Mesenchymal stem cell (in vitro differentiated cells and primary cell): ENCODE results near the gene MCM3AP.

ENCODE experiments used
- DNase-seq: peaks from one replicate; pipeline ENCODE4 v3.0.0-alpha.2; 2013
- H2AFZ ChIP-seq: one replicate; pipeline ENCODE4 v1.6.1; 2013; ENCODE audit warnings: low read depth, mild to moderate bottlenecking, control low read depth, inconsistent platforms, low read length, moderate library complexity
- H2AK5ac ChIP-seq: 2 replicates; pipeline ENCODE4 v1.6.1; 2013; ENCODE audit warnings: low read length, moderate library complexity, mild to moderate bottlenecking, inconsistent platforms; ENCODE audit not compliant: severe bottlenecking
- H2BK120ac ChIP-seq: one replicate; pipeline ENCODE4 v1.6.1; 2013; ENCODE audit warnings: low read depth, mild to moderate bottlenecking, inconsistent platforms, low read length, moderate library complexity
- H2BK12ac ChIP-seq, 2 experiments: one replicate each; pipeline ENCODE4 v1.6.1; 2013; ENCODE audit warnings: inconsistent platforms in 2 of 2, low read length in 2 of 2, mild to moderate bottlenecking in 2 of 2, moderate library complexity in 2 of 2, control low read depth in 1 of 2
- H2BK15ac ChIP-seq: one replicate; pipeline ENCODE4 v1.6.1; 2013; ENCODE audit warnings: mild to moderate bottlenecking, low read depth, inconsistent platforms; ENCODE audit not compliant: poor library complexity, severe bottlenecking
- H2BK5ac ChIP-seq: 2 replicates; pipeline ENCODE4 v1.6.1; 2013; ENCODE audit warnings: low read depth, mild to moderate bottlenecking, low read length, control low read depth, inconsistent platforms; ENCODE audit not compliant: poor library complexity, severe bottlenecking
- H3K14ac ChIP-seq, 2 experiments: one replicate each; pipeline ENCODE4 v1.6.1; 2013; ENCODE audit warnings: inconsistent platforms in 2 of 2, low read length in 2 of 2, control low read depth in 1 of 2, mild to moderate bottlenecking in 1 of 2, moderate library complexity in 1 of 2
- H3K18ac ChIP-seq, 2 experiments: one replicate each; pipeline ENCODE4 v1.6.1; 2013; ENCODE audit warnings: inconsistent platforms in 2 of 2, low read length in 2 of 2, control low read depth in 1 of 2, low read depth in 1 of 2, mild to moderate bottlenecking in 1 of 2
- H3K23ac ChIP-seq, 2 experiments: one replicate each; pipeline ENCODE4 v1.6.1; 2013; ENCODE audit warnings: inconsistent platforms in 2 of 2, low read length in 2 of 2, mild to moderate bottlenecking in 2 of 2, moderate library complexity in 2 of 2, control low read depth in 1 of 2
- H3K27ac ChIP-seq: 2 replicates; pipeline ENCODE4 v1.5.1; 2013; ENCODE audit warnings: mild to moderate bottlenecking, moderate library complexity, low read length, control low read depth, inconsistent platforms; ENCODE audit not compliant: poor library complexity, severe bottlenecking
- H3K27me3 ChIP-seq, 2 experiments: 2 replicates each; pipeline versions ENCODE4 v1.6.1 to v1.7.0; 2013; ENCODE audit warnings: low read length in 2 of 2, mild to moderate bottlenecking in 2 of 2, moderate library complexity in 2 of 2, control low read depth in 1 of 2, inconsistent platforms in 1 of 2; ENCODE audit not compliant: control insufficient read depth in 1 of 2, insufficient read depth in 1 of 2
- H3K36me3 ChIP-seq, 2 experiments: 2 replicates each; pipeline versions ENCODE4 v1.6.1 to v1.7.0; 2013; ENCODE audit warnings: low read length in 2 of 2, control low read depth in 1 of 2, inconsistent platforms in 1 of 2, low read depth in 1 of 2, mild to moderate bottlenecking in 1 of 2; ENCODE audit not compliant: insufficient read depth in 2 of 2, control insufficient read depth in 1 of 2
- H3K4ac ChIP-seq, 2 experiments: one replicate each; pipeline ENCODE4 v1.6.1; 2013; ENCODE audit warnings: inconsistent platforms in 2 of 2, low read length in 2 of 2, mild to moderate bottlenecking in 2 of 2, moderate library complexity in 2 of 2, control low read depth in 1 of 2, low read depth in 1 of 2
- H3K4me1 ChIP-seq: 2 replicates; pipeline ENCODE4 v1.6.1; 2013; ENCODE audit warnings: low read depth, low read length, control low read depth; ENCODE audit not compliant: control insufficient read depth, insufficient read depth
- H3K4me2 ChIP-seq: 2 replicates; pipeline ENCODE4 v1.6.1; 2013; ENCODE audit warnings: low read length, mild to moderate bottlenecking, inconsistent platforms; ENCODE audit not compliant: poor library complexity, severe bottlenecking
- H3K4me3 ChIP-seq, 2 experiments: 2 replicates each; pipeline versions ENCODE4 v1.5.1 to v1.7.0; 2013; ENCODE audit warnings: low read length in 2 of 2, mild to moderate bottlenecking in 2 of 2, control low read depth in 1 of 2, low read depth in 1 of 2; ENCODE audit not compliant: insufficient read depth in 1 of 2
- H3K79me1 ChIP-seq: replicated peaks from 2 replicates; pipeline ENCODE4 v1.6.1; 2013; ENCODE audit warnings: mild to moderate bottlenecking, control low read depth, low read length, inconsistent platforms; ENCODE audit not compliant: poor library complexity, severe bottlenecking
- H3K9ac ChIP-seq: 2 replicates; pipeline ENCODE4 v1.7.0; 2013; ENCODE audit warnings: mild to moderate bottlenecking, low read length, moderate library complexity
- H3K9me3 ChIP-seq: 2 replicates; pipeline ENCODE4 v1.7.0; 2013; ENCODE audit warnings: mild to moderate bottlenecking, low read length; ENCODE audit not compliant: control insufficient read depth
- H4K8ac ChIP-seq: one replicate; pipeline ENCODE4 v1.6.1; 2013; ENCODE audit warnings: inconsistent platforms, mild to moderate bottlenecking, low read length, moderate library complexity
- H4K91ac ChIP-seq: one replicate; pipeline ENCODE4 v1.6.1; 2013; ENCODE audit warnings: mild to moderate bottlenecking, low read length, inconsistent platforms
- WGBS: methylation state at CpG from one replicate; pipeline ENCODE4 v1.1.7; 2013; ENCODE audit warnings: mixed read lengths; 5-methylcytosine and 5-hydroxymethylcytosine counted together

MCM3AP gene

DNA sequence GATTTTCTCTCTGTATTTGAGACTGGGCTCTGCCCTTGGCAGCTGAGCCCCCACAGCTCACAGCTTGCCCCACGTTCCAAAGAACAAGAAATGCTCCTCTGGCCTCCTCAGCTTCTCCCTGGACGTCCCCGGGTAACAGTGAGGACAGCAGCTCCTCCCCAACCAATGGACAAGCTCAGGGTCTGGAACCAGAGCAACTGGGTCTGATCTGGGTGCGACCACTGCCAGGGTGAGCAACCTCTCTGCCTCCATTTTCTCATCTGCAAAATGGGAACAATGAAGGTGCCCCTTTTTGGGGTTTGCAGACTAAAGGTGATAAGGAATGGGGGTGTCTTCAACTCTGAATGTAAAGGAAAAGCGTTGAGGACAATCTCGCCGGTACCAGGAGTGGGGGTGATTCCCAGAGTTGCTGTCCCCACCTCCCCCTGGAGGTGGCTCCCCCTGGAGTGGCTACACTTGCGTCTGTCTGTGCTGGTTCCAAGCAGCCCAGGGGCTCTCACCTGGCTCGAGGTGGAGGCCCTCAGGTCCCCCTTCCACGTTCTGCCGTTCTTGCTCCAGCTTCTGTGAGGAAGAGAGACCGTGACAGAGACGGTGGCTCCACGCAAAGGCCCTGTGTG, 31.4 kb upstream of the MCM3AP start:
- H3K27me3 ChIP-seq = no peaks in the 10 kb centered on the region
- H3K4ac ChIP-seq = no peak overlapping the region
- no peak overlapping the region for H2AK5ac ChIP-seq
- H3K23ac ChIP-seq = no peak overlapping the region
- H3K79me1 ChIP-seq = peaks cover 11% of the 10 kb centered on the region
- no peak for DNase-seq
- no peak overlapping the region for H2BK15ac ChIP-seq
- peaks cover 0 to 8% of the 10 kb centered on the region in 2 experiments for H3K36me3 ChIP-seq
- H3K27ac ChIP-seq = no peak overlapping the region
- no peaks in the 10 kb centered on the region for H3K9me3 ChIP-seq
- H2BK120ac ChIP-seq = no peak overlapping the region
- WGBS = 97% methylated on average over 14 of the region's 14 CpGs
- H2AFZ ChIP-seq = no peak overlapping the region
- H3K18ac ChIP-seq = no peak overlapping the region
- H2BK5ac ChIP-seq = no peak overlapping the region
- H3K14ac ChIP-seq = no peak overlapping the region
- H3K4me3 ChIP-seq = no peak overlapping the region
- no peak overlapping the region for H4K91ac ChIP-seq
- no peak overlapping the region for H3K4me2 ChIP-seq
- peaks cover 14% of the 10 kb centered on the region for H3K4me1 ChIP-seq
- no peak overlapping the region for H4K8ac ChIP-seq
- no peak overlapping the region for H3K9ac ChIP-seq
- H2BK12ac ChIP-seq = no peak overlapping the region

GRCh38 chr21:46314441-46315020, 29.1 kb upstream of the MCM3AP start:
- Histone ChIP-seq H3K4me1 (peaks cover 14% of the 10 kb centered on the region), H3K27me3 (no peaks in the 10 kb centered on the region), H4K91ac (no peak overlapping the region), H4K8ac (no peak overlapping the region), H2BK120ac (no peak overlapping the region), H3K27ac (no peak overlapping the region), H2AK5ac (no peak overlapping the region), H3K14ac (no peak overlapping the region), H3K4ac (no peak overlapping the region), H3K9me3 (no peaks in the 10 kb centered on the region), H2BK12ac (no peak overlapping the region), H2BK5ac (no peak overlapping the region), H3K4me2 (no peak overlapping the region), H3K18ac (no peak overlapping the region), H3K9ac (no peak overlapping the region), H3K79me1 (peaks cover 8% of the 10 kb centered on the region), H2AFZ (no peak overlapping the region), H2BK15ac (no peak overlapping the region), H3K4me3 (no peak overlapping the region), H3K36me3 (peaks cover 0 to 8% of the 10 kb centered on the region in 2 experiments), H3K23ac (no peak overlapping the region)
- 96% methylated on average over 22 of the region's 22 CpGs for WGBS
- no peak for DNase-seq

- Histone ChIP-seq H2BK5ac (no peak overlapping the region), H2AFZ (no peak overlapping the region), H4K91ac (no peak overlapping the region), H3K4me3 (no peak overlapping the region), H2AK5ac (no peak overlapping the region), H4K8ac (no peak overlapping the region), H3K18ac (no peak overlapping the region), H3K4me1 (peaks cover 7% of the 10 kb centered on the region), H3K36me3 (peaks cover 0 to 13% of the 10 kb centered on the region in 2 experiments), H3K27me3 (no peaks in the 10 kb centered on the region), H3K4ac (no peak overlapping the region), H3K4me2 (no peak overlapping the region), H3K23ac (no peak overlapping the region), H2BK120ac (no peak overlapping the region), H3K9me3 (no peaks in the 10 kb centered on the region), H2BK15ac (no peak overlapping the region), H3K79me1 (peaks cover 3% of the 10 kb centered on the region), H2BK12ac (no peak overlapping the region), H3K27ac (no peak overlapping the region), H3K14ac (no peak overlapping the region), H3K9ac (no peak overlapping the region)
- DNase-seq = no peak
- WGBS = 98% methylated on average over 4 of the region's 5 CpGs
Measured at GRCh38 chr21:46312949-46313348, 27.5 kb upstream of the MCM3AP start.

- Histone ChIP-seq H2BK5ac (no peak overlapping the region), H3K4me1 (peaks cover 1% of the 10 kb centered on the region), H4K91ac (no peak overlapping the region), H3K4ac (no peak overlapping the region), H3K4me2 (no peak overlapping the region), H4K8ac (no peak overlapping the region), H3K9me3 (no peaks in the 10 kb centered on the region), H3K27ac (no peak overlapping the region), H2BK120ac (no peak overlapping the region), H3K23ac (no peak overlapping the region), H2AFZ (no peak overlapping the region), H3K79me1 (peaks cover 2% of the 10 kb centered on the region), H3K36me3 (peaks cover 0 to 18% of the 10 kb centered on the region in 2 experiments), H3K27me3 (no peaks in the 10 kb centered on the region), H3K4me3 (no peak overlapping the region), H3K18ac (no peak overlapping the region), H2BK12ac (no peak overlapping the region), H3K14ac (no peak overlapping the region), H2BK15ac (no peak overlapping the region), H2AK5ac (no peak overlapping the region), H3K9ac (no peak overlapping the region)
- no peak for DNase-seq
Measured at GRCh38 chr21:46311568-46311967, 26.2 kb upstream of the MCM3AP start.
